HepG2 (cell line): Measurements from ENCODE around the gene ACTR3. TPM values are rescaled to one million over a fixed set of nuclear protein-coding genes. Genes with fewer than 3 reads are reported as not detected.

Source experiments
- EZH2 ChIP-seq: conservative IDR thresholded peaks from 2 replicates; pipeline ENCODE4 v1.6.1; 2012; ENCODE audit warnings: mild to moderate bottlenecking, low read depth, low read length, moderate library complexity
- GATAD2A ChIP-seq: IDR thresholded peaks from 2 replicates; pipeline ENCODE4 v1.6.1; 2016
- HMG20B ChIP-seq: conservative IDR thresholded peaks from 2 replicates; pipeline ENCODE4 v1.6.1; 2016; ENCODE audit warnings: missing genetic modification reagents, missing compliant biosample characterization
- HNRNPL ChIP-seq: fragments of 200-400 bp; formaldehyde crosslinking; IDR thresholded peaks from 2 replicates; pipeline ENCODE4 v1.6.1; 2017; ENCODE audit warnings: mild to moderate bottlenecking, low read depth, low read length
- HOMEZ ChIP-seq: IDR thresholded peaks from 2 replicates; pipeline ENCODE4 v1.6.1; 2016; ENCODE audit warnings: low read depth
- HOXA7 ChIP-seq: sonication (generic); formaldehyde crosslinking; IDR thresholded peaks from 2 replicates; pipeline ENCODE4 v1.8.1; 2022; ENCODE audit warnings: mild to moderate bottlenecking, missing genetic modification reagents, moderate library complexity
- MNT ChIP-seq: fragments of 450-650 bp; IDR thresholded peaks from 2 replicates; pipeline ENCODE4 v1.6.1; 2016
- MXD1 ChIP-seq: sonication (generic); formaldehyde crosslinking; IDR thresholded peaks from 2 replicates; pipeline ENCODE4 v1.4.0; 2020; ENCODE audit warnings: mild to moderate bottlenecking, missing genetic modification reagents
- RORA ChIP-seq: sonication (generic); formaldehyde crosslinking; IDR thresholded peaks from 2 replicates; pipeline ENCODE4 v1.5.0; 2020; ENCODE audit warnings: mild to moderate bottlenecking, missing genetic modification reagents, moderate library complexity
- SAP130 ChIP-seq: IDR thresholded peaks from 2 replicates; pipeline ENCODE4 v1.6.1; 2016; ENCODE audit warnings: low read depth
- ZBTB43 ChIP-seq: sonication (generic); formaldehyde crosslinking; conservative IDR thresholded peaks from 2 replicates; pipeline ENCODE4 v1.4.0; 2020; ENCODE audit warnings: missing genetic modification reagents
- ZGPAT ChIP-seq: IDR thresholded peaks from 2 replicates; pipeline ENCODE4 v1.6.1; 2016; ENCODE audit warnings: mild to moderate bottlenecking
- ZNF639 ChIP-seq: conservative IDR thresholded peaks from 2 replicates; pipeline ENCODE4 v1.6.1; 2018; ENCODE audit warnings: missing genetic modification reagents
- ZNF710 ChIP-seq: sonication (generic); formaldehyde crosslinking; IDR thresholded peaks from 2 replicates; pipeline ENCODE4 v1.5.0; 2020; ENCODE audit warnings: mild to moderate bottlenecking, missing genetic modification reagents, borderline replicate concordance
- ZNF776 ChIP-seq: sonication (generic); formaldehyde crosslinking; IDR thresholded peaks from 2 replicates; pipeline ENCODE4 v1.4.0; 2020; ENCODE audit warnings: mild to moderate bottlenecking, missing genetic modification reagents
- ZSCAN12 ChIP-seq: sonication (generic); formaldehyde crosslinking; IDR thresholded peaks from 2 replicates; pipeline ENCODE4 v1.9.0; 2021; ENCODE audit warnings: mild to moderate bottlenecking, missing genetic modification reagents
- ZSCAN31 ChIP-seq: sonication (generic); formaldehyde crosslinking; IDR thresholded peaks from 2 replicates; pipeline ENCODE4 v1.5.0; 2020; ENCODE audit warnings: low read depth, mild to moderate bottlenecking, missing genetic modification reagents
- ZSCAN5A ChIP-seq: sonication (generic); formaldehyde crosslinking; IDR thresholded peaks from 2 replicates; pipeline ENCODE4 v1.8.0; 2022; ENCODE audit warnings: mild to moderate bottlenecking, missing genetic modification reagents, borderline replicate concordance
- polyA plus RNA-seq, 8 experiments: library from polyadenylated mRNA; depleted of rRNA in 3 of 8; stranded (reverse) in 7 of 8; unstranded in 1 of 8; fragments of >200 nt; fragmentation: Illumina TruSeq in 4 of 8; extraction: Trizol in 4 of 8; gene quantifications; 2 replicates each; pipeline versions ENCODE4 v1.2.1 to v1.2.3, GENCODE V29; 2011 to 2016; ENCODE audit warnings: low read depth in 4 of 8, missing spikeins in 1 of 8, mixed read lengths in 1 of 8; ENCODE audit not compliant: insufficient read depth in 1 of 8
- total RNA-seq, 5 experiments: library from RNA; depleted of rRNA; stranded (reverse); fragments of >200 nt; fragmentation: Illumina TruSeq; extraction: Trizol; gene quantifications; 2 replicates each; pipeline ENCODE4 v1.2.3, GENCODE V29; 2016; ENCODE audit warnings: low read depth in 1 of 5

The ACTR3 gene
- total and polyA plus RNA-seq, 2 of the 13 experiments (the other 11 are each of a cell fraction or from before 2014, with no cell fraction given): 123 to 225 TPM

- TF ChIP-seq SAP130 (CRISPR knock-in tag): peak; percentile 23
- TF ChIP-seq ZBTB43 (CRISPR knock-in tag): no peak
- 0 out of 2 replicates have a peak, but pooled peaks have one; percentile 20 for TF ChIP-seq HOMEZ
- TF ChIP-seq HMG20B (CRISPR knock-in tag): 0 out of 2 replicates have a peak, but pooled peaks have one; percentile 23
- 0 out of 2 replicates have a peak, but pooled peaks have one; percentile 46 for TF ChIP-seq ZGPAT (CRISPR knock-in tag)
- TF ChIP-seq MXD1 (CRISPR knock-in tag): no peak
- TF ChIP-seq GATAD2A: peak; percentile 80; the same call in 1 of the 2 replicates
- no peak for TF ChIP-seq MNT
- no peak for TF ChIP-seq EZH2
- TF ChIP-seq ZSCAN31 (CRISPR knock-in tag): no peak
- no peak for TF ChIP-seq HOXA7 (CRISPR knock-in tag)
- no peak for TF ChIP-seq ZSCAN5A
- TF ChIP-seq HNRNPL: no peak
- no peak for TF ChIP-seq RORA (CRISPR knock-in tag)
- TF ChIP-seq ZSCAN12 (CRISPR knock-in tag): no peak
- peak; percentile 55; the same call in 1 of the 2 replicates for TF ChIP-seq ZNF710 (CRISPR knock-in tag)
- TF ChIP-seq ZNF776: no peak
- no peak for TF ChIP-seq ZNF639 (CRISPR knock-in tag)
Observed at GRCh38 chr2:113974727-113975126, 84.8 kb downstream of the ACTR3 start (continued).
